Osteoblast (primary cell): ENCODE data around the gene EFHC1. TPM values are rescaled to one million over a fixed set of nuclear protein-coding genes. Genes with fewer than 3 reads are reported as not detected.

Experiments
- DNase-seq: peaks from one replicate; pipeline ENCODE4 v3.0.0; 2011; ENCODE audit warnings: low spot score, mixed read lengths; ENCODE audit not compliant: insufficient read length; ENCODE audit errors: missing footprints
- H2AFZ ChIP-seq: 2 replicates; pipeline ENCODE4 v1.6.0; 2011; ENCODE audit warnings: mild to moderate bottlenecking, low read length
- H3K27ac ChIP-seq: 2 replicates; pipeline ENCODE4 v1.5.1; 2011; ENCODE audit warnings: mild to moderate bottlenecking, low read depth, low read length, moderate library complexity
- H3K27me3 ChIP-seq: 2 replicates; pipeline ENCODE4 v1.6.0; 2012; ENCODE audit warnings: mild to moderate bottlenecking, control low read depth, inconsistent platforms, low read length, moderate library complexity; ENCODE audit not compliant: insufficient read depth
- H3K36me3 ChIP-seq: 2 replicates; pipeline ENCODE4 v1.5.1; 2011; ENCODE audit warnings: mild to moderate bottlenecking, low read length, control low read depth, moderate library complexity; ENCODE audit not compliant: insufficient read depth
- H3K4me1 ChIP-seq: 2 replicates; pipeline ENCODE4 v1.5.1; 2011; ENCODE audit warnings: mild to moderate bottlenecking, low read length, control low read depth, moderate library complexity; ENCODE audit not compliant: insufficient read depth
- H3K4me2 ChIP-seq: 2 replicates; pipeline ENCODE4 v1.6.0; 2011; ENCODE audit warnings: mild to moderate bottlenecking, low read length; ENCODE audit not compliant: insufficient read depth
- H3K4me3 ChIP-seq: fragments of 200-600 bp; sonication (generic); 3 replicates; pipeline ENCODE4 v1.5.1; 2012; ENCODE audit warnings: mild to moderate bottlenecking, low read length, inconsistent platforms; ENCODE audit not compliant: insufficient read depth
- H3K79me2 ChIP-seq: 2 replicates; pipeline ENCODE4 v1.6.0; 2012; ENCODE audit warnings: mild to moderate bottlenecking, low read length, control low read depth, inconsistent platforms; ENCODE audit not compliant: insufficient read depth
- H3K9me3 ChIP-seq: 2 replicates; pipeline ENCODE4 v1.5.1; 2011; ENCODE audit warnings: low read depth, low read length, control low read depth
- H4K20me1 ChIP-seq: 2 replicates; pipeline ENCODE4 v1.6.0; 2012; ENCODE audit warnings: mild to moderate bottlenecking, low read length, control low read depth; ENCODE audit not compliant: insufficient read depth
- CTCF ChIP-seq: IDR thresholded peaks from 2 replicates; pipeline ENCODE4 v1.5.1; 2011; ENCODE audit warnings: mild to moderate bottlenecking, low read depth, low read length, moderate library complexity; ENCODE audit errors: extremely low read depth
- total RNA-seq: library from RNA; depleted of rRNA; stranded (reverse); fragments of >200 nt; gene quantifications from 2 replicates; pipeline ENCODE4 v1.2.3, GENCODE V29; 2012

EFHC1 gene
- total RNA-seq, 1 donor: 31.1 TPM

DNA sequence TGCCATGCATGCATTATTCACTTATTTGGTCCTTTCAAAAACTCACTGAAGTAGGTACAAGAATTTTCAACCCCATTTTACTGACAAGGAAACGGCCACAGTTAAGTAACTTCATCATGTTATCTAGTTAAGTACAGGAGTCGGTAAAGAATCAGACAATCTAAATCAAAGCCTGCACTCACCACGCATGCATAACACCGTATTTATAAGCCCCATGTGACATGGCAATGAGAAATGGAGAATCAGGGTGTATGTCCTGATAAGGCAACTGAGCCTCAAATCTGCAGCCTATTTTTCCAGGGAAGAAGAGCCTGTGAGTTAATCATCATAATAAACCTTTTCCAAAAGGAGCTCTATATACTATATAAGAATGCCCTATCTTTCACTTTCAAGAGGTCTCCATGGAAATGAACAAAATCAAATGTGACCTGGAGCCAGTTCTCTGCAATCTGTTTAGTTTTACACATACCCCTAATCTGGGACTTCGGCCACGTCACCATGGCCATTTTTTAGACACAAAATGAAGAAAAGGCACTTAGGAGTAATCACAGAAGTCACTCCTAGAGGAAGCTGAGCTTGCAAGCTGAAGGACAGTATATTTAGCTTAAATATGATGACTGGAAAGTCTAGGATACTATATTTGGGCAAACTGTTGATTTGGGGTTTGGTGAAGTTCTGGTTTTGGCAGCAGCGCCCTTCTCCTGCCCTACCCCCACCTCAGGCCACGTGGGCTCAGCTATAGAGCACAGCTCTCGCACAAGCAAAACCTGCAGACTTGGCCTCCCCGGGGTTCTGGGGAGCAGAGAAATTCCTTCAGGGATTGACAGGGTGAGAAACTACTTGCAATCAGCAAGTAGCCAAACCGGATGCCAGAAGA is 137.5 kb downstream of the EFHC1 start:
- Histone ChIP-seq H3K27ac (peak overlapping the region; percentile 94), H3K27me3 (no peaks in the 10 kb centered on the region), H3K4me2 (peak overlapping the region; percentile 42), H3K79me2 (peaks cover 99% of the 10 kb centered on the region), H3K36me3 (peaks cover 28% of the 10 kb centered on the region), H3K4me3 (no peak overlapping the region), H3K9me3 (no peaks in the 10 kb centered on the region), H3K4me1 (peaks cover 81% of the 10 kb centered on the region), H4K20me1 (peaks cover 24% of the 10 kb centered on the region), H2AFZ (no peak overlapping the region)
- TF ChIP-seq CTCF: no peak
- peak; percentile 22 for DNase-seq

DNA sequence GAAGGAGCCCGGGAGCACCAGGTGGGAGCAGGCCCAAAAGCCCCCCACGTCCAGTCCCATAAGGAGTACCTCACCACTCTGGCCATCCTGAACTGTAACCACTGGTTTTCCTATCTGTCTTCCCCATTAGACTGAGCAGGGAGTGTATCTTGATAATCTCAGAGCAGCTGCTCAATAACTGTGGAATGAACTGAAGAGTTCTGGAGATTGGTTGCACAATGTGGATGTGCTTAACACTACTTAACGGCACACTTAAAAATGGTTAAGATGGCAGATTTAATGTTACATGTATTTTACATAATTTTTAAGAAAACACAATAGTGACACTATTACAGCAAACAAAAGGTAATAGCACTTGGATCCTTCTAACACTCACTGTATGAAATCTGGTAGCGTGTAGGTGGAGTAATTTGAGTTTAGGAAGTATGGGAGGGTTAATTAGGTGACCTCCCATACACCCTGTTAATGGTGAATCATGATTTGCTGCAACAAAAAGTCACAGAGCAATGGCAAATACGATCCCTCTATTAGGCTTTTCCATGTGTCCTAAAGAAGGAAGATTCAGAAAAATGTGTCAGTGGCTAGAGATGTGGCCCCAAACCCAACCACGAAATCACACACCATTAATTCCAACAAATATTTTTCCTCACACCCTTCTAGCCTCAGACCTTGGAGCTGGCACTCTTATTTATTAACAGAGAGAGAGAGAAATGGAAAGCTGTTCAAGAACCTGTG is 138.3 kb downstream of the EFHC1 start:
- Histone ChIP-seq H3K36me3 (peaks cover 32% of the 10 kb centered on the region), H3K9me3 (no peaks in the 10 kb centered on the region), H3K4me1 (peaks cover 78% of the 10 kb centered on the region), H3K4me2 (peak overlapping the region; percentile 42), H3K27me3 (no peaks in the 10 kb centered on the region), H4K20me1 (peaks cover 25% of the 10 kb centered on the region), H3K4me3 (no peak overlapping the region), H2AFZ (no peak overlapping the region), H3K27ac (peak overlapping the region; percentile 94), H3K79me2 (peaks cover 99% of the 10 kb centered on the region)
- no peak for DNase-seq
- TF ChIP-seq CTCF: no peak

DNA sequence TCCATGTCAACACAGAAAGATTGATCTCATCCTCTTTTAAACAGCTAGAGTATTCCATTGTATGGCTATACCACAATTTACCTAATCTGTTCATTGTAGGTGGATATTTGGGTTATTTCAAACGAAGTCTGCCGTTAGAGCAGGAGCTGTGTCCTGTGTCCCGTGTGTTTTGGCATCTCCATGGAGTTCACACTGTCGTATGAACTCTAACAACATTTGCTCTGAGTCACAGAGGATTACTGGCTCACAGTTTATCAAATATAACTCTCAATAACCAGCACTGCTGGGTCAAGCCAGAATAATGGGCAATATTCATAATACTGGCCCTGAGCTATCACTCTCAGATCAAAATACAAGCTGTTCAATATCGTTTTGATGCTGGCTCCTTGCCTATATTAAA is 140.3 kb downstream of the EFHC1 start:
- no peak overlapping the region for H3K4me3 ChIP-seq
- H3K79me2 ChIP-seq: peaks cover 99% of the 10 kb centered on the region
- no peak for TF ChIP-seq CTCF
- H3K4me1 ChIP-seq: peaks cover 73% of the 10 kb centered on the region
- H3K4me2 ChIP-seq: no peak overlapping the region
- H3K9me3 ChIP-seq: no peaks in the 10 kb centered on the region
- no peak overlapping the region for H2AFZ ChIP-seq
- H3K36me3 ChIP-seq: peaks cover 40% of the 10 kb centered on the region
- peak overlapping the region; percentile 94 for H3K27ac ChIP-seq
- peak; percentile 91 for DNase-seq
- H3K27me3 ChIP-seq: no peaks in the 10 kb centered on the region
- H4K20me1 ChIP-seq: peaks cover 35% of the 10 kb centered on the region

- Histone ChIP-seq H2AFZ (no peak overlapping the region), H3K4me3 (no peak overlapping the region), H3K4me1 (peaks cover 76% of the 10 kb centered on the region), H3K27me3 (no peaks in the 10 kb centered on the region), H3K79me2 (peaks cover 99% of the 10 kb centered on the region), H3K36me3 (peaks cover 48% of the 10 kb centered on the region), H4K20me1 (peaks cover 40% of the 10 kb centered on the region), H3K9me3 (no peaks in the 10 kb centered on the region), H3K4me2 (no peak overlapping the region), H3K27ac (peak overlapping the region; percentile 96)
- no peak for TF ChIP-seq CTCF
- DNase-seq: no peak
These were observed 142.8 kb downstream of the EFHC1 start for GRCh38 chr6:52562911-52563310.
